Adrenal gland (tissue), 19 donors: Measurements from ENCODE around the gene RFX7. TPM values are rescaled to one million over a fixed set of nuclear protein-coding genes. Genes with fewer than 3 reads are reported as not detected.
A peak's percentile ranks its signal among the peaks of the same experiment; 100 is the strongest.

Experiments
- DNase-seq, 7 donors: peaks; one replicate each; pipeline ENCODE4 v3.0.0-alpha.2; 2019 to 2020
- H3K27ac ChIP-seq, 5 donors: fragments of 200-600 bp; sonication (generic) in 4 of 5; 1 replicate in 3 of 5; 2 replicates in 2 of 5; pipeline versions ENCODE4 v1.5.1 to v1.8.0; 2016 to 2020; ENCODE audit warnings: mild to moderate bottlenecking in 1 of 5
- H3K27me3 ChIP-seq: fragments of 200-600 bp; 2 replicates; pipeline ENCODE4 v1.8.0; 2021
- H3K36me3 ChIP-seq, 2 donors: fragments of 200-600 bp; replicated peaks in 1 of 2; 1 replicate in 1 of 2; 2 replicates in 1 of 2; pipeline versions ENCODE4 v1.5.1 to v1.8.0; 2018 to 2022
- H3K4me1 ChIP-seq, 2 donors: fragments of 200-600 bp; replicated peaks in 1 of 2; 1 replicate in 1 of 2; 2 replicates in 1 of 2; pipeline versions ENCODE4 v1.5.1 to v1.8.0; 2018 to 2021
- H3K4me3 ChIP-seq, 4 donors: fragments of 200-600 bp; sonication (generic) in 3 of 4; one replicate each; pipeline ENCODE4 v1.5.1; 2016 to 2018
- H3K9me3 ChIP-seq, 3 donors: fragments of 200-600 bp; sonication (generic) in 1 of 3; replicated peaks in 1 of 3; 1 replicate in 2 of 3; 2 replicates in 1 of 3; pipeline versions ENCODE4 v1.5.1 to v1.8.0; 2016 to 2021
- POLR2A ChIP-seq, 2 donors: fragments of 450-650 bp; IDR thresholded peaks; one replicate each; pipeline ENCODE4 v1.6.1; 2017; ENCODE audit warnings: antibody characterized with exemption in 2 of 2, mild to moderate bottlenecking in 2 of 2, moderate library complexity in 1 of 2
- WGBS, 4 donors: extraction: QIAGEN DNeasy Blood & Tissue Kit in 2 of 4; methylation state at CpG; one replicate each; pipeline versions ENCODE4 v1.1.5 to v1.1.7; 2013 to 2017; 5-methylcytosine and 5-hydroxymethylcytosine counted together
- intact Hi-C, 2 donors: fragments of 100-400 bp; cut with DNase I; formaldehyde crosslinking; loops; one replicate each; pipeline versions ENCODE4 v1.14.1 to v1.15.0; 2022 to 2023
- long read RNA-seq, 10 donors: library from polyadenylated mRNA in 3 of 10; unstranded in 2 of 10; stranded (forward) in 1 of 10; transcript quantifications; one replicate each; pipeline ENCODE4 v2.0.0 and lab custom pipeline, GENCODE V29; 2021 to 2026
- polyA plus RNA-seq, 3 donors: library from polyadenylated mRNA; stranded (reverse); fragments of 200-250 nt in 2 of 3; fragments of 350-450 nt in 1 of 3; fragmentation: Illumina TruSeq in 1 of 3; extraction: RNeasy Lipid Tissue Mini Kit (QIAGEN cat#74804) in 1 of 3; gene quantifications; one replicate each; pipeline ENCODE4 v1.2.3, GENCODE V29; 2013 to 2014
- total RNA-seq, 9 donors: library from RNA; depleted of rRNA in 4 of 9; stranded (reverse); fragments of >200 nt in 4 of 9; fragments of 120-200 nt in 1 of 9; fragmentation: NEBNext Ultra II Directional in 1 of 9; extraction: Animal tissue kit (Norgen Biotek cat#: 25700) in 1 of 9; gene quantifications; one replicate each; pipeline versions ENCODE4 v1.1.0 to v1.2.4, GENCODE V29; 2013 to 2023
- TF ChIP-seq, protein P1 (sequence below), 6 experiments: fragments of 450-650 bp in 4 of 6; fragments of 200-600 bp in 2 of 6; sonication (generic) in 1 of 6; IDR thresholded peaks; 1 replicate in 5 of 6; 2 replicates in 1 of 6; pipeline versions ENCODE4 v1.5.1 to v1.8.0; 2016 to 2021; ENCODE audit warnings: antibody characterized with exemption in 6 of 6, mild to moderate bottlenecking in 2 of 6, moderate library complexity in 1 of 6
- donor health status: healthy with polysubstance abuse.
- donor health status: Bipolar disorder and iron deficiency.
- donor health status: DM: yes; HTN: yes; CAD: no.
- donor health status: DM: no; HTN: no; CAD: no.
- donor health status: DM: no; HTN: no; CAD: no.
- donor health status: DM: yes; HTN: yes; CAD: no.

RFX7 gene
- total RNA-seq (10 to 100 TPM in 8 of 9 donors, 1 to 10 TPM in 1; 8.3 to 51.6 (median 20.8) TPM), polyA plus RNA-seq (10 to 100 TPM in 1 of 3 donors, 1 to 10 TPM in 2; 3.3 to 15.6 (median 3.7) TPM)
- long read RNA-seq, donor 1, result 0 reads
- long read RNA-seq, donor 2, result 0 reads
- long read RNA-seq, donor 3, result 0 reads
- long read RNA-seq, donor 4, partial matches to known transcripts, result 0 of 1 reads
- long read RNA-seq, donor 4, other reads (novel, unspliced or antisense), result 1 of 1 reads
- long read RNA-seq, donor 5, partial matches to known transcripts, result 0 of 3 reads
- long read RNA-seq, donor 5, other reads (novel, unspliced or antisense), result 3 of 3 reads
- long read RNA-seq, donor 6, partial matches to known transcripts, result 0 of 3 reads
- long read RNA-seq, donor 6, other reads (novel, unspliced or antisense), result 3 of 3 reads
- long read RNA-seq, donor 7, result 0 reads
- long read RNA-seq, donor 8, result 0 reads
- long read RNA-seq, donor 9, result 0 reads
- long read RNA-seq, donor 10, result 0 reads

DNA sequence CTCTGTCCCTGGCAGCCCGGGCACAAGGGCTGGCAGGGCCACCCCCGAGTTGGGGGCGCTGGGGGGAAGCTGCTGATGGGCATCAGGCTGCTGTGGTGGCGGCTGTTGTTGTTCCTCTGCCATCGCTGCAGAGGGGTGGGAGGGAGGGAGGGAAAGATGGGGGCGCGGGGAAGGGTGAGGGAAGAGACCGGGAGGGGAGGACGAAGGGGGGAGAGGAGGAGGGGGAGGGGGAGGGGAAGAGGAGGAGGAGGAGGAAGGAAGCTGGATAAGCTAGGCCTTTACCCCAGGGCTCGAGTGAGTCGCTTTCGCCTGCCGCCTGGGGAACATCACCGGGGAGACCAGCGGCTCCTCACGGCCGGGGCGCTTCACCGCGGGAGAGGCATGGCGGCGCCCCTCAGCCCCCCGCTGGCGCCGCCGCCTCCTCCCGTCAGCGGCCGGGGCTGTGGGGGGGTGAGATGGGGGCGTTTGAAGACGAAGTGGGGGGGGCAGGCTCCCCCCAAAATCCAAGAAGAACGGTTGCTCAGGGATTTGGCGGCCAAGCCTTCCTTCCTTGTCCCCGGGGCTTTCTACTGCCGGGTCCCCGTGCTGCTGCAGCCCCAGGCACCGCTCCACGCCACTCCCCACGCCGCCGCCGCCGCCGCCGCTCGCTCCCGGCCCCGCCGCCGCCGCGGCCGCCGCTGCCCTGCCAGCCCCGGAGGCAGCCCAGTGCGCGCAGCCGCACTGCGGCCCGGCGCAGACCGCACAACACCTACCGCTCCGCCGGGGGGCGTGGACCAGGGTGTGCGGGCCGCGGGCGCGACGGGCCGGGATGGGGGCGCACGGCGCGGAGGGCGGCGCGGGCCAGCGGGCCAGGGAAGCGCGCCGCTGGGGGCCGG is at the start of gene RFX7:
RFX7 (minus strand) TSS at position 717 of the 875 bp plus-strand sequence; CDS start at position 123, 594 bp downstream.
- Histone ChIP-seq H3K4me3 (peak within 1 kb of the TSS in 3 of 4 donors; percentile 60 to 92 (median 79)), H3K27me3 (no peaks in the 10 kb centered on the region), H3K36me3 (no peaks in the 10 kb centered on the region), H3K27ac (peak within 1 kb of the TSS; percentile 63 to 96 (median 90)), H3K4me1 (peaks cover 14 to 42% of the 10 kb centered on the region in 2 donors), H3K9me3 (no peaks in the 10 kb centered on the region)
- TF ChIP-seq POLR2A (IDR thresholded peaks at IDR 0.05), result peak; percentile 53 to 80
- TF ChIP-seq, protein P1, sequence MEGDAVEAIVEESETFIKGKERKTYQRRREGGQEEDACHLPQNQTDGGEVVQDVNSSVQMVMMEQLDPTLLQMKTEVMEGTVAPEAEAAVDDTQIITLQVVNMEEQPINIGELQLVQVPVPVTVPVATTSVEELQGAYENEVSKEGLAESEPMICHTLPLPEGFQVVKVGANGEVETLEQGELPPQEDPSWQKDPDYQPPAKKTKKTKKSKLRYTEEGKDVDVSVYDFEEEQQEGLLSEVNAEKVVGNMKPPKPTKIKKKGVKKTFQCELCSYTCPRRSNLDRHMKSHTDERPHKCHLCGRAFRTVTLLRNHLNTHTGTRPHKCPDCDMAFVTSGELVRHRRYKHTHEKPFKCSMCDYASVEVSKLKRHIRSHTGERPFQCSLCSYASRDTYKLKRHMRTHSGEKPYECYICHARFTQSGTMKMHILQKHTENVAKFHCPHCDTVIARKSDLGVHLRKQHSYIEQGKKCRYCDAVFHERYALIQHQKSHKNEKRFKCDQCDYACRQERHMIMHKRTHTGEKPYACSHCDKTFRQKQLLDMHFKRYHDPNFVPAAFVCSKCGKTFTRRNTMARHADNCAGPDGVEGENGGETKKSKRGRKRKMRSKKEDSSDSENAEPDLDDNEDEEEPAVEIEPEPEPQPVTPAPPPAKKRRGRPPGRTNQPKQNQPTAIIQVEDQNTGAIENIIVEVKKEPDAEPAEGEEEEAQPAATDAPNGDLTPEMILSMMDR (IDR thresholded peaks at IDR 0.05), result peak in 2 of 6 experiments; percentile 8 to 43
- DNase-seq, result peak; percentile 71 to 84 (median 76)
- intact Hi-C loops, result loop anchor here in 1 of 2 donors (10.0 kb wide), 2 partner anchors 121 to 139 kb away; partner anchors contain the start of gene TEX9
- WGBS, 4 donors, result 1 to 2% (median 1%) methylated on average over 39 to 85 of the region's 85 CpGs

DNA sequence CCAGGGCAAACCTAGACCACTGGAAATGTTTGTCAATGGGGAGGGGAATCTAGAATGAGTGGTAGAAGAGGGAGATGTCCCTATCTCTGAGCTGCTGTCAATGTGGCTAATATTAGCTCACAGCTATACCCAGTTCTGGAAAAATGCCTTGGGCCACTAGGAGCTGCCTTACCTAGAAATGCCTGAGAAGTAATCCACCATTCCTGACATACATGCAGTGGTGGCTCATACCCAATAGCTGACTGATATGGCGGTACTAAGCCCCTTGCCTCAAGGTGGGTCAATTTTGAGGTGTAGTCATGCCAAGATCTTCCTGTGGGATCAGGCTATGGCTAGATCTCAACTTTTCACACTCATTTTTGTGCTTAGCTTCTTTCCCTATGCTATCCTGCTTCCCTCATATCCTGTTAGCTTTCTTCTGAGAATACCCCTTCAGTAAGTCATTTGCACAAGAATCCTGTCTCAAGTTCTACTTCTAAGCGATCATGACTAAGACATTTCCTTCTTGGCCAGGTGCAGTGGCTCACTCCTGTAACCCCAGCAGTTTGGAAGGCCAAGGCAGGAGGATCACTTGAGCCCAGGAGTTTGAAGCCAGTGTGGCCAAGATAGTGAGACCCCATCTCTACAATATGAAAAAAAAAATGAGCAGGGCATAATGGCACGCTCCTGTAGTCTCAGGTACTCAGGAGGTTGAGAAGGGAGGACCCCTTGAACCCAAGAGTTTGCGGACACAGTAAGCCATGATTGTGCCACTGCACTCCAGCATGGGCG is 49.1 kb upstream of the RFX7 start:
- intact Hi-C loops, result no loop called here
- Histone ChIP-seq H3K9me3 (no peaks in the 10 kb centered on the region), H3K4me3 (no peak overlapping the region), H3K4me1 (no peaks in the 10 kb centered on the region), H3K36me3 (no peaks in the 10 kb centered on the region), H3K27me3 (no peaks in the 10 kb centered on the region), H3K27ac (no peak overlapping the region)
- WGBS, 4 donors, result 94 to 97% (median 96%) methylated on average over 5 of the region's 5 CpGs
- no peak for TF ChIP-seq POLR2A (IDR thresholded peaks at IDR 0.05)
- TF ChIP-seq, protein P1 (IDR thresholded peaks at IDR 0.05), result no peak
- no peak for DNase-seq

DNA sequence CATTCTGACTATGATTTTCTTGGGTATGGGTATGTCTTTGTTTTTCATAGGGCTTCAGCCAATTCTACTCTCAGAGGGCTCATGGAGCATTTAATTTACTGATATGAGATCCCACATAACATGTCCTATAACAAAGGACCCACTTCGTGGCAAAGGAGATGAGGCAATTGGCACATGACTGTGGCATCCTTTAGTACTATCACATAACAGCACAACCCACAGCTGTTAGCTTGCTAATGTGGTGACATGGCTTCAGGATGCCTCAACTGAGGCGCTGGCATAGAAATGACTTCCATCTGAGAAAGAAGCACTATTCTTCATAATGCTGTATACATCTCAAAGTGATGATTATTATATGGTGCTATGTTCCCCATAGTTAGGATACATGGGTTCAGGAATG is 48.1 kb upstream of the RFX7 start:
- Histone ChIP-seq H3K27ac (no peak overlapping the region), H3K4me1 (no peaks in the 10 kb centered on the region), H3K4me3 (no peak overlapping the region), H3K27me3 (no peaks in the 10 kb centered on the region), H3K36me3 (no peaks in the 10 kb centered on the region), H3K9me3 (no peaks in the 10 kb centered on the region)
- no peak for TF ChIP-seq POLR2A (IDR thresholded peaks at IDR 0.05)
- TF ChIP-seq, protein P1 (IDR thresholded peaks at IDR 0.05), result no peak
- intact Hi-C loops, result no loop called here
- no peak for DNase-seq
- WGBS, 4 donors, result 80 to 92% (median 84%) methylated on average over 2 of the region's 2 CpGs
